Measurements from ENCODE around the gene ANKRD40CL.

The ANKRD40CL gene

DNA sequence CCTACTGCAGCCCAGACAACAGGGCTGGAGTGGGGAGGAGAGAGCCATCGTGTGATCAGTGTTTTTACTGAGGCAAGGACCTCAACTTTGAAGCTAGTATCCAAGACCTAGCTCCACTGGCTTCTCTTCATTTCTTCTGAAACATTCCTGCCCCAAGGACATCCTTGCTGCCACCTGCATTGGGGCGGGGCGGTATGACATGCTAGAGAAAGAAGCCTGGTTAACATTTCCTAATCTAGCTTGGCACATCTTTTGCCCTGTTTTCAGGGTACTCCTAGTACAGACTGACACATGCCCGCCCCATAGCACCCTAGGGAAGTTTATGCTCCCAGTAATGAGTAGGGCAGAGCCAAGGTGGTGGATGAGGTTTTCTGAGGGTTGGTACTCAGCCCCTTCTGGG is 17.8 kb upstream of the ANKRD40CL start:
- ChIA-PET POLR2A (interaction anchor here (0.7 kb wide), 1 partner anchor 80 kb away, joined by 3 read pairs; no protein-coding TSS in a partner anchor), CTCF (interaction anchor here (1.0 to 10.7 kb wide), 16 partner anchors 9 to 368 kb away, joined by 3 to 301 read pairs (median 12); partner anchors contain the start of genes ANKRD40CL, NME1, RSAD1 and WFIKKN2)
- no peak for DNase-seq (ENCODE audit: extremely low spot score)
- TF ChIP-seq, protein P1, sequence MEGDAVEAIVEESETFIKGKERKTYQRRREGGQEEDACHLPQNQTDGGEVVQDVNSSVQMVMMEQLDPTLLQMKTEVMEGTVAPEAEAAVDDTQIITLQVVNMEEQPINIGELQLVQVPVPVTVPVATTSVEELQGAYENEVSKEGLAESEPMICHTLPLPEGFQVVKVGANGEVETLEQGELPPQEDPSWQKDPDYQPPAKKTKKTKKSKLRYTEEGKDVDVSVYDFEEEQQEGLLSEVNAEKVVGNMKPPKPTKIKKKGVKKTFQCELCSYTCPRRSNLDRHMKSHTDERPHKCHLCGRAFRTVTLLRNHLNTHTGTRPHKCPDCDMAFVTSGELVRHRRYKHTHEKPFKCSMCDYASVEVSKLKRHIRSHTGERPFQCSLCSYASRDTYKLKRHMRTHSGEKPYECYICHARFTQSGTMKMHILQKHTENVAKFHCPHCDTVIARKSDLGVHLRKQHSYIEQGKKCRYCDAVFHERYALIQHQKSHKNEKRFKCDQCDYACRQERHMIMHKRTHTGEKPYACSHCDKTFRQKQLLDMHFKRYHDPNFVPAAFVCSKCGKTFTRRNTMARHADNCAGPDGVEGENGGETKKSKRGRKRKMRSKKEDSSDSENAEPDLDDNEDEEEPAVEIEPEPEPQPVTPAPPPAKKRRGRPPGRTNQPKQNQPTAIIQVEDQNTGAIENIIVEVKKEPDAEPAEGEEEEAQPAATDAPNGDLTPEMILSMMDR (IDR thresholded peaks at IDR 0.05; ENCODE audit: control extremely low read depth, extremely low read depth, low read depth, missing control alignments), result no peak

DNA sequence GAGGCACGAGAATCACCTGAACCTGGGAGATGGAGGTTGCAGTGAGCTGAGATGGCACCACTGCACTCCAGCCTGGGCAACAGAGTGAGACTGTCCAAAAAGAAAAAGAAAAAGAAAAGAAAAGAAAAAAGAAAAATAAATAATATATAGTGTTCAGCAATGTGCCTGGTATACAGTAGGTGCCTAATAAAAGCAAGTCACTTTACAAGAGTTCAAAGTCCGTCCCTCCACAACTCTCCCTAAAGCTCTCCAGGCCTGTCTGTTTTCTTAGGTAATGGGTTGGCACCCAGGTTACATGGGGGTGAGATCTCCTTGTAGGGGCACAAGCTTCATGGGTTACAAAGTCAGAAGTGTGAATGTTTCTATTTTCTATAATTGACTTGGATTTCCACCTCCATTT is 16.6 kb upstream of the ANKRD40CL start:
- ChIA-PET POLR2A (no interaction called here), CTCF (interaction anchor here (0.8 to 10.7 kb wide), 28 partner anchors 8 to 195 kb away, joined by 3 to 301 read pairs (median 11); partner anchors contain the start of genes ANKRD40CL and WFIKKN2)
- DNase-seq (ENCODE audit: extremely low spot score), result no peak
- TF ChIP-seq, protein P1 (IDR thresholded peaks at IDR 0.05; ENCODE audit: control extremely low read depth, extremely low read depth, low read depth, missing control alignments), result no peak

DNA sequence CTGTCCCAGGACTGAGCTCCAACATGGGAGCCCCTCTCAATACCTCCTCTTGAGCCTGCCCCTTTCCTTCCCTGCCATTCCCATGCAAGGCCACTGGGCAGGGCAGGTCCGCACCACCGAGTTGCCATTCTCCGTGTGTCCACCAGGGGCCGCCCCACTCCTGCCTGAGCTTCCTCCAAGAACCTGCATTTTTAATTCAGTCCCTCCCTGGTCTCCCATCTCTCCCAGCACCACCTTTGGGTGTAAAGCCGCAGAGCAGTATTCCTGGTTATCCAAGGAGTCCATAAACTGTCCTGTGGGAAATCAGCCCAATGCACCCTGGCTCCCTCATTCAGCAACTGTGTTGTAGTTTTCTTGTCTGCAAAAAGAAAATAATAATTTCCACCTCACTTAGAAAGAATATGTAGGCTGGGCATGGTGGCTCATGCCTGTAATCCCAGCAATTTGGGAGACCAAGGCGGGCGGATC is 15.9 kb upstream of the ANKRD40CL start:
- peak; percentile 89 for DNase-seq (ENCODE audit: extremely low spot score)
- POLR2A ChIA-PET, result interaction anchor here (1.0 kb wide), 1 partner anchor 83 kb away, joined by 5 read pairs; the partner anchor contains the start of gene TOB1
- TF ChIP-seq, protein P1 (IDR thresholded peaks at IDR 0.05; ENCODE audit: control extremely low read depth, extremely low read depth, low read depth, missing control alignments), result peak; percentile 99
- CTCF ChIA-PET, result interaction anchor here (0.6 to 10.7 kb wide), 42 partner anchors 9 to 304 kb away, joined by 3 to 301 read pairs (median 6); partner anchors contain the start of genes ANKRD40CL, TOB1 and WFIKKN2

DNA sequence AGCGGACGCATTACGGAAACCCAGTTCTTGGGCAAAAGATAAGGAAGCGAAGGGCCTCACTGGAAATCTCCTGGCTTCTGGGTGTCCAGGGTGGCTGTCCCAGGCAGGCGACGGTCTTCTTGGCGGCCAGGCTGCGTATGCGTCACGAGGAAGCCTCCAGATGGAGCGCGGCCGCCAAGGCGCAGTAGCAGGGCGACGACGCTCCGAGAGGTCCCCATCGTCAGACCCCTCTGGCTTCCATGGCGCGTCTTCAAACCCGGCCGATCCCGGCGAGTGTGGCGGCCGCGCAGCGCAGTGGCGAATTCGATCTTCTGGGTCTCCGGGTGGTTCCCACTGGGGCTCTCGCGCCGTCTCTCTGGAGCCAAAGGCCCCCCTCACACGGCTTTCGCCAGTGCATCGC is 13.8 kb upstream of the ANKRD40CL start:
- ChIA-PET CTCF (interaction anchor here (5.5 to 10.7 kb wide), 2 partner anchors 17 to 64 kb away, joined by 85 to 301 read pairs; partner anchors contain the start of gene ANKRD40CL), POLR2A (no interaction called here)
- TF ChIP-seq, protein P1 (IDR thresholded peaks at IDR 0.05; ENCODE audit: control extremely low read depth, extremely low read depth, low read depth, missing control alignments), result no peak
- no peak for DNase-seq (ENCODE audit: extremely low spot score)

DNA sequence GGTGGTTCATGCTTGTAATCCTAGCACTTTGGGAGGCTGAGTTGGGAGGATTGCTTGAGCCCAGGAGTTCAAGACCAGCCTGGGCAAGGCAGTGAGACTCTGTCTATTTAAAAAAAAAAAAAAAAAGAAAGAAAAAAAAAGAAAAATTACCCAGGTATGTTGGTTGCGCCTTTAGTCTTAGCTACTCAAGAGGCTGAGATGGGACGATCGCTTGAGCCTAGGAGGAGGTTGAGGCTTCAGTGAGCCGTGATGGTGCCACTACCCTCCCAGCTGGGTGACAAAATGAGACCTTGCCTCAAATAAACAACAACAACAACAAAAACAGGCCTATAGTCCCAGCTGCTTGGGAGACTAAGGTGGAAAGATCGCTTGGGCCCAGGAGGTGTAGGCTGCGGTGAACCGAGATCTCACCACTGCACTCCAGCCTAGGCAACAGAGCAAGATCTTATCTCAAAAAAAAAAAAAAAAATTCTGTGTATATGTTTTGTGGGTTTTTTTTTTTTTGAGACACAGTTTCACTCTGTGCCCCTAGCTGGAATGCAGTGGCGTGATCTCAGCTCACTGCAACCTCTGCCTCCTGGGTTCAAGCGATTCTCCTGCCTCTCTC is 12.5 kb upstream of the ANKRD40CL start:
- ChIA-PET POLR2A (no interaction called here), CTCF (interaction anchor here (1.8 to 10.7 kb wide), 2 partner anchors 16 to 65 kb away, joined by 5 to 301 read pairs; no protein-coding TSS in a partner anchor)
- TF ChIP-seq, protein P1 (IDR thresholded peaks at IDR 0.05; ENCODE audit: control extremely low read depth, extremely low read depth, low read depth, missing control alignments), result no peak
- no peak for DNase-seq (ENCODE audit: extremely low spot score)

DNA sequence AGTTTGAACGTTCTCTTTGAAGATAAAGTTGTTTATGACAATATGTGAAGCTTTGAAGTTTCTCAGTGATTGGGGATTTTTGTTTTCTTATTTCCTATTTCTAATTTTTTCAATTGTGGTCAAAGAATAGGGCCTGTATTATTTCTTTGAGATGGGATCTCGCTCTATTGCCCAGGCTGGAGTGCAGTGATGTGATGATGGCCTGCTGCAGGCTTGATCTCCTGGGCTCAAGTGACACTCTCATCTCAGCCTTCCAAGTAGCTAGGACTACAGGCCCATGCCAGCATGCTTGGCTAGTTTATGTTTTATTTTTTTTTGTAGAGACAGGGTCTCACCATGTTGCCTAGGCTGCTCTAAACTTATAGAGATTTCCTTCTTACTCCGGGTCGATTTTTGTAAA is 11.7 kb upstream of the ANKRD40CL start:
- no peak for DNase-seq (ENCODE audit: extremely low spot score)
- TF ChIP-seq, protein P1 (IDR thresholded peaks at IDR 0.05; ENCODE audit: control extremely low read depth, extremely low read depth, low read depth, missing control alignments), result no peak
- ChIA-PET CTCF (interaction anchor here (1.0 to 10.7 kb wide), 4 partner anchors 12 to 66 kb away, joined by 3 to 301 read pairs (median 4); no protein-coding TSS in a partner anchor), POLR2A (no interaction called here)
